MM.1S (cell line): Measurements from ENCODE around the gene MTARC2.

ENCODE experiments used
- CTCF ChIP-seq: fragments of 300-600 bp; sonication (generic); IDR thresholded peaks from 2 replicates; pipeline ENCODE4 v1.5.1; 2016; ENCODE audit warnings: antibody characterized with exemption, low read length, mixed read lengths
- EZH2 ChIP-seq: fragments of 300-600 bp; sonication (generic); optimal IDR thresholded peaks from 2 replicates; pipeline ENCODE3; 2017; ENCODE audit warnings: low read depth, mild to moderate bottlenecking, antibody characterized with exemption, low read length, mixed read lengths
- EZH2phosphoT487 ChIP-seq: fragments of 300-600 bp; sonication (generic); IDR thresholded peaks from 2 replicates; pipeline ENCODE4 v1.6.1; 2018; ENCODE audit warnings: antibody characterized with exemption, low read length

- TF ChIP-seq CTCF = no peak
- no peak for TF ChIP-seq EZH2
- TF ChIP-seq EZH2phosphoT487 = no peak
Measured at GRCh38 chr1:220732137-220732536, 16.0 kb upstream of the MTARC2 start.
